HFFc6 (cell line): ENCODE data around the gene LTBR. TPM values are rescaled to one million over a fixed set of nuclear protein-coding genes. Genes with fewer than 3 reads are reported as not detected.
A peak's percentile ranks its signal among the peaks of the same experiment; 100 is the strongest.

Experiments used
- DNase-seq: peaks from one replicate; pipeline ENCODE4 v3.0.0-alpha.2; 2018
- H3K27ac Mint-ChIP-seq: 2 replicates; pipeline ENCODE4 v1.8.0; 2020; ENCODE audit warnings: mild to moderate bottlenecking, mixed read lengths
- H3K27me3 Mint-ChIP-seq: 2 replicates; pipeline ENCODE4 v1.8.0; 2021; ENCODE audit warnings: mild to moderate bottlenecking, moderate library complexity, mixed read lengths; ENCODE audit not compliant: insufficient read depth
- H3K36me3 Mint-ChIP-seq: 2 replicates; pipeline ENCODE4 v1.8.0; 2021; ENCODE audit warnings: low read depth, mixed read lengths
- H3K4me1 Mint-ChIP-seq: 2 replicates; pipeline ENCODE4 v1.8.0; 2020; ENCODE audit warnings: low read depth, mixed read lengths
- H3K4me3 Mint-ChIP-seq: 2 replicates; pipeline ENCODE4 v1.8.0; 2020; ENCODE audit warnings: mild to moderate bottlenecking, moderate library complexity, mixed read lengths
- H3K9me3 Mint-ChIP-seq: 2 replicates; pipeline ENCODE4 v1.8.0; 2020; ENCODE audit warnings: mild to moderate bottlenecking, mixed read lengths
- total RNA-seq, 6 experiments: library from RNA; stranded (reverse); fragmentation: NEBNext Ultra II Directional; extraction: Animal tissue kit (Norgen Biotek cat#: 25700); gene quantifications; 2 replicates in 1 of 6; 3 replicates in 5 of 6; pipeline ENCODE4 v1.2.3, GENCODE V29; 2021
- TF ChIP-seq, protein P1 (sequence below): fragments of 200-600 bp; sonication (generic); IDR thresholded peaks from 2 replicates; pipeline ENCODE4 v1.5.0; 2021; ENCODE audit warnings: antibody characterized with exemption, mild to moderate bottlenecking

The LTBR gene
- total RNA-seq, 6 experiments from 2014 or later = 91.5 to 124 (median 106) TPM

DNA sequence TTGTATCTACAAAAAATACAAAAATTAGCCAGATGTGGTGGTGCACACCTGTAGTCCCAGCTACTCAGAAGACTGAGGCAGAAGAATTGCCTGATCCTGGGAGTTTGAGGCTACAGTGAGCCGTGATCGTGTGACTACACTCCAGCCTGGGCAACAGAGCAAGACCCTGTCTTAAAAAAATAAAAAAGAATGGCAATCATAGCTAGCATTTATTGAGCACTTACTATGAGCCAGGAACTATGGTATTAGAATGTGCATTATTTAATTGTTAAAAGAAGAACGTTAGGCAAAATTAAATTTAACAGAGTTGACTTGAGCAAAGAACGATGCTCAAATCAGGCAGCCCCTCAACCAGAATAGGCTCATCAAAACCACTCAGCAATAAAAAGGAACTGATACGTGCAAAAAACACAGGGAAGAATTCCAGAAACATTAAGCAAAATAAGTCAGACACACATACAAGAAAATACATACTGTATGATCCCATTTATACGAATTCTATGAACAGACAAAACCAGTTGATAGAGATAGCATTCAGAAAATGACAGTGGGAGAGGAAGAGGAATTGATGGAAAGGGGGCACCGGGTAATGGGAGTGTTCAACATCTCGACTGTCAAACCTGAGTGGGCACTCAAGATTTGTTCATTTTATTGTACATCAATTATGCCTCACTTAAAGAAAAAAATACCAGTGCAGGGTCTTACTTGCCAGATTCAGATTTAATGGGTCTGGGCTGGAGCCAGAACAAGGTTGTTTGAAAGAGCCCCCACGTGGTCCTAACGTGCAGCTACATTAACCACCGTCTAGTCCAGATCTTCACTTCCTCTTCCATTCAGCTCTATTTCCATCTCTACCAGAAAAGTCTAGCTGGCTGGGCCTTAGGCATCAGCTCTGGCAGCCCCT, 16.6 kb upstream of the LTBR start:
- TF ChIP-seq, protein P1, sequence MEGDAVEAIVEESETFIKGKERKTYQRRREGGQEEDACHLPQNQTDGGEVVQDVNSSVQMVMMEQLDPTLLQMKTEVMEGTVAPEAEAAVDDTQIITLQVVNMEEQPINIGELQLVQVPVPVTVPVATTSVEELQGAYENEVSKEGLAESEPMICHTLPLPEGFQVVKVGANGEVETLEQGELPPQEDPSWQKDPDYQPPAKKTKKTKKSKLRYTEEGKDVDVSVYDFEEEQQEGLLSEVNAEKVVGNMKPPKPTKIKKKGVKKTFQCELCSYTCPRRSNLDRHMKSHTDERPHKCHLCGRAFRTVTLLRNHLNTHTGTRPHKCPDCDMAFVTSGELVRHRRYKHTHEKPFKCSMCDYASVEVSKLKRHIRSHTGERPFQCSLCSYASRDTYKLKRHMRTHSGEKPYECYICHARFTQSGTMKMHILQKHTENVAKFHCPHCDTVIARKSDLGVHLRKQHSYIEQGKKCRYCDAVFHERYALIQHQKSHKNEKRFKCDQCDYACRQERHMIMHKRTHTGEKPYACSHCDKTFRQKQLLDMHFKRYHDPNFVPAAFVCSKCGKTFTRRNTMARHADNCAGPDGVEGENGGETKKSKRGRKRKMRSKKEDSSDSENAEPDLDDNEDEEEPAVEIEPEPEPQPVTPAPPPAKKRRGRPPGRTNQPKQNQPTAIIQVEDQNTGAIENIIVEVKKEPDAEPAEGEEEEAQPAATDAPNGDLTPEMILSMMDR = peak; percentile 47
- no peak for DNase-seq
- Mint-ChIP-seq H3K27me3 (no peaks in the 10 kb centered on the region; the same call in 1 of the 2 replicates), H3K4me3 (no peak overlapping the region), H3K4me1 (peaks cover 24% of the 10 kb centered on the region), H3K27ac (no peak overlapping the region), H3K9me3 (no peaks in the 10 kb centered on the region), H3K36me3 (no peaks in the 10 kb centered on the region)

- TF ChIP-seq, protein P1 = 0 out of 2 replicates have a peak, but pooled peaks have one; percentile 3
- no peak for DNase-seq
- no peaks in the 10 kb centered on the region for H3K36me3 Mint-ChIP-seq
- H3K27me3 Mint-ChIP-seq = no peaks in the 10 kb centered on the region; the same call in 1 of the 2 replicates
- H3K4me3 Mint-ChIP-seq = no peak overlapping the region
- H3K9me3 Mint-ChIP-seq = no peaks in the 10 kb centered on the region
- H3K27ac Mint-ChIP-seq = no peak overlapping the region
- H3K4me1 Mint-ChIP-seq = peaks cover 33% of the 10 kb centered on the region
Measured at GRCh38 chr12:6367969-6368892, 15.7 kb upstream of the LTBR start.

- no peak overlapping the region for H3K27ac Mint-ChIP-seq
- TF ChIP-seq, protein P1 = no peak
- DNase-seq = no peak
Measured at GRCh38 chr12:6368906-6369525, 14.9 kb upstream of the LTBR start.

GRCh38 chr12:6369916-6370575, 13.9 kb upstream of the LTBR start:
- no peaks in the 10 kb centered on the region; the same call in 1 of the 2 replicates for H3K27me3 Mint-ChIP-seq
- H3K4me3 Mint-ChIP-seq = no peak overlapping the region
- no peak overlapping the region for H3K27ac Mint-ChIP-seq
- TF ChIP-seq, protein P1 = no peak
- H3K36me3 Mint-ChIP-seq = no peaks in the 10 kb centered on the region
- no peaks in the 10 kb centered on the region for H3K9me3 Mint-ChIP-seq
- H3K4me1 Mint-ChIP-seq = peaks cover 40% of the 10 kb centered on the region
- no peak for DNase-seq

More at GRCh38 chr12:6368906-6369525, 14.9 kb upstream of the LTBR start:
- Mint-ChIP-seq H3K4me3 (no peak overlapping the region), H3K27me3 (no peaks in the 10 kb centered on the region; the same call in 1 of the 2 replicates), H3K36me3 (no peaks in the 10 kb centered on the region), H3K9me3 (no peaks in the 10 kb centered on the region), H3K4me1 (peaks cover 40% of the 10 kb centered on the region)

DNA sequence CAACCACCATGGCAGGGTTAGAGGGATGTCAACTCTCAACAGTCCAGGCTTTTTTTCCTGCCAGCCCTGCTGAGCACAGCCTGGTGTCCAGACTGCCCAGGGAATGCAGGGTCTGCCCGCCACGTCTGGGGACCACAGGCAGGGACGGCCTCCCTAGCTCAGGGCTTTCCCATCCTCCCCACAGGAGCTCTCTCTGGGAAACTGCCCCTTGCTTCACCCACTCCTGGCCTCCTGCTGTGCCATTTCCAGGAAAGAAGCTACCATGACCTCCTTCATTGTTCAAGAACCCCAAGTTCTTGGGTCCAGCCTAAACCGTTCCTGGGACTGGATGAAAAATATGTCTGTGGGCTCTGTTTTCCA, 13.4 kb upstream of the LTBR start:
- peaks cover 41% of the 10 kb centered on the region for H3K4me1 Mint-ChIP-seq
- no peak for DNase-seq
- H3K36me3 Mint-ChIP-seq = no peaks in the 10 kb centered on the region
- peak overlapping the region; percentile 84 for H3K27ac Mint-ChIP-seq
- H3K9me3 Mint-ChIP-seq = no peaks in the 10 kb centered on the region
- H3K4me3 Mint-ChIP-seq = no peak overlapping the region; the same call in 1 of the 2 replicates
- no peaks in the 10 kb centered on the region; the same call in 1 of the 2 replicates for H3K27me3 Mint-ChIP-seq
- TF ChIP-seq, protein P1 = no peak
